Kidney (tissue), 14 donors: ENCODE results near the gene TRDMT1. TPM values are rescaled to one million over a fixed set of nuclear protein-coding genes. Genes with fewer than 3 reads are reported as not detected.

Experiments used
- DNase-seq, 5 donors: peaks; one replicate each; pipeline ENCODE4 v3.0.0-alpha.2; 2013 to 2020
- FAIRE-seq: peaks from 2 replicates; lab custom pipeline; 2012; peaks lifted over from hg19 to GRCh38; lab: Jason Lieb, UNC
- H3K27ac ChIP-seq, 2 donors: one replicate each; pipeline ENCODE4 v1.7.0; 2013; ENCODE audit warnings: low read depth in 2 of 2, low read length in 2 of 2, inconsistent platforms in 1 of 2
- H3K27me3 ChIP-seq: one replicate; pipeline ENCODE4 v1.7.1; 2013; ENCODE audit warnings: low read length, inconsistent platforms; ENCODE audit not compliant: control insufficient read depth, insufficient read depth
- H3K36me3 ChIP-seq, 3 donors: one replicate each; pipeline versions ENCODE4 v1.7.0 to v1.7.1; 2013; ENCODE audit warnings: low read length in 3 of 3, control low read depth in 1 of 3, inconsistent platforms in 1 of 3; ENCODE audit not compliant: insufficient read depth in 3 of 3, control insufficient read depth in 2 of 3
- H3K4me1 ChIP-seq, 3 donors: one replicate each; pipeline versions ENCODE4 v1.7.0 to v1.7.1; 2013; ENCODE audit warnings: low read length in 3 of 3, inconsistent platforms in 1 of 3, low read depth in 1 of 3; ENCODE audit not compliant: control insufficient read depth in 2 of 3, insufficient read depth in 2 of 3
- H3K4me3 ChIP-seq, 3 donors: one replicate each; pipeline versions ENCODE4 v1.7.0 to v1.8.1; 2013; ENCODE audit warnings: low read length in 3 of 3, control low read depth in 1 of 3, inconsistent platforms in 1 of 3
- H3K9ac ChIP-seq, 3 donors: one replicate each; pipeline versions ENCODE4 v1.7.0 to v1.7.1; 2013; ENCODE audit warnings: low read length in 3 of 3, control low read depth in 1 of 3, inconsistent platforms in 1 of 3
- H3K9me3 ChIP-seq, 3 donors: one replicate each; pipeline versions ENCODE4 v1.7.0 to v1.7.1; 2013; ENCODE audit warnings: low read length in 3 of 3, control low read depth in 1 of 3, inconsistent platforms in 1 of 3; ENCODE audit not compliant: control insufficient read depth in 2 of 3, insufficient read depth in 1 of 3
- intact Hi-C: fragments of 100-400 bp; cut with DNase I; formaldehyde crosslinking; loops from one replicate; pipeline ENCODE4 v1.11.1; 2022
- polyA plus RNA-seq: library from polyadenylated mRNA; stranded (reverse); fragments of 350-450 nt; fragmentation: Illumina TruSeq; extraction: RNeasy Lipid Tissue Mini Kit (QIAGEN cat#74804); gene quantifications from one replicate; pipeline ENCODE4 v1.2.3, GENCODE V29; 2014; ENCODE audit warnings: low read depth, low replicate concordance; ENCODE audit not compliant: insufficient read depth
- total RNA-seq: library from RNA; stranded (reverse); fragmentation: NEBNext Ultra II Directional; extraction: Animal tissue kit (Norgen Biotek cat#: 25700); gene quantifications from one replicate; pipeline ENCODE4 v1.2.1, GENCODE V29; 2021
- TF ChIP-seq, protein P1 (sequence below): IDR thresholded peaks from 3 replicates; pipeline ENCODE4 v1.5.1; 2012; ENCODE audit warnings: mild to moderate bottlenecking, moderate library complexity, borderline replicate concordance; ENCODE audit not compliant: insufficient read depth; ENCODE audit errors: extremely low read depth
- donor health status: control.
- donor health status: control.
- donor health status: control.
- donor health status: control.
- donor health status: control.
- donor health status: DM: yes; HTN: yes; CAD: no.
- donor health status: Normal renal cell carcinoma (clear cell type).

TRDMT1 gene
- total and polyA plus RNA-seq, 2 donors from 2014 or later = 2.0 to 11.0 TPM

DNA sequence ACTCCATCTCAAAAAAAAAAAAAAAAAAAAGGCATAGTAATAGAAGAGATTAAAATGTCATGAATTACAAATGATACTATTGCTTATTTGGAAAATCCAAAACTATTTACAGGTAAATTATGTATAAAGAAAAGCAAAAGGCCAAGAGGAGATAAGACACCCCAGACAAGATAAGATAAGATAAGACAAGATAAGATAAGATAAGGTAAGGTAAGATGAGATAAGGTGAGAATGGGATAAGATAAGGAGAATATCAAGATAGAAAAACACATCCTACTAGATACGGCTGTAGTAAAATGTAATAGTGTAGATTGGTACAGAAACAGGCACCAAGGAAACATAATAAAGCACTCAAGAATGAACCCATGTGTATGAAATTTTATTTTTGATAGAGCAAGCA lies 47.5 kb upstream of the TRDMT1 start:
- H3K9me3 ChIP-seq = no peaks in the 10 kb centered on the region
- no peak overlapping the region for H3K9ac ChIP-seq
- no peak for FAIRE-seq
- H3K27ac ChIP-seq = no peak overlapping the region
- H3K27me3 ChIP-seq = no peaks in the 10 kb centered on the region
- no peaks in the 10 kb centered on the region for H3K4me1 ChIP-seq
- TF ChIP-seq, protein P1, sequence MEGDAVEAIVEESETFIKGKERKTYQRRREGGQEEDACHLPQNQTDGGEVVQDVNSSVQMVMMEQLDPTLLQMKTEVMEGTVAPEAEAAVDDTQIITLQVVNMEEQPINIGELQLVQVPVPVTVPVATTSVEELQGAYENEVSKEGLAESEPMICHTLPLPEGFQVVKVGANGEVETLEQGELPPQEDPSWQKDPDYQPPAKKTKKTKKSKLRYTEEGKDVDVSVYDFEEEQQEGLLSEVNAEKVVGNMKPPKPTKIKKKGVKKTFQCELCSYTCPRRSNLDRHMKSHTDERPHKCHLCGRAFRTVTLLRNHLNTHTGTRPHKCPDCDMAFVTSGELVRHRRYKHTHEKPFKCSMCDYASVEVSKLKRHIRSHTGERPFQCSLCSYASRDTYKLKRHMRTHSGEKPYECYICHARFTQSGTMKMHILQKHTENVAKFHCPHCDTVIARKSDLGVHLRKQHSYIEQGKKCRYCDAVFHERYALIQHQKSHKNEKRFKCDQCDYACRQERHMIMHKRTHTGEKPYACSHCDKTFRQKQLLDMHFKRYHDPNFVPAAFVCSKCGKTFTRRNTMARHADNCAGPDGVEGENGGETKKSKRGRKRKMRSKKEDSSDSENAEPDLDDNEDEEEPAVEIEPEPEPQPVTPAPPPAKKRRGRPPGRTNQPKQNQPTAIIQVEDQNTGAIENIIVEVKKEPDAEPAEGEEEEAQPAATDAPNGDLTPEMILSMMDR = no peak
- H3K36me3 ChIP-seq = no peaks in the 10 kb centered on the region
- H3K4me3 ChIP-seq = no peak overlapping the region
- intact Hi-C loops = no loop called here
- DNase-seq = no peak

DNA sequence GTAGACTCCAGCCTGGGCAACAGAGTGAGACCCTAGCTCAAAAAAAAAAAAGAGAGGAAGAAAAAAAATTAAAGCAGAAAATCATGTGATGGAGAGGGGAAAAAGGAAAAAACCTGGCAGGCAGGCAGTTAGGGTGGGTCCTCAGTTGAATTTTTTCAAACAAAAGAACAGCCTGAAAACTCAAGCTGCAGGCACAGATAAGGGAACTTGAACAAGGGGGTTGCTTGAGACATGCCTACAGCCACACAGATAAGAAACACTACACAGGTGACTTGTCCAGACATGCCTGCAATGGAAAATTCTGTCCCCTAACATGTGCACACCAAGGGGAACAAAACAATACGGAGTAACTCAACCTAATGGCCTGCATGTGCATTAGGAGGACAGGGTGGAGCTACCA lies 45.7 kb upstream of the TRDMT1 start:
- TF ChIP-seq, protein P1 = no peak
- no peaks in the 10 kb centered on the region for H3K4me1 ChIP-seq
- H3K9me3 ChIP-seq = no peaks in the 10 kb centered on the region
- H3K36me3 ChIP-seq = no peaks in the 10 kb centered on the region
- DNase-seq (no peak), FAIRE-seq (no peak)
- no peaks in the 10 kb centered on the region for H3K27me3 ChIP-seq
- intact Hi-C loops = no loop called here
- no peak overlapping the region for H3K9ac ChIP-seq
- H3K27ac ChIP-seq = no peak overlapping the region
- H3K4me3 ChIP-seq = no peak overlapping the region

DNA sequence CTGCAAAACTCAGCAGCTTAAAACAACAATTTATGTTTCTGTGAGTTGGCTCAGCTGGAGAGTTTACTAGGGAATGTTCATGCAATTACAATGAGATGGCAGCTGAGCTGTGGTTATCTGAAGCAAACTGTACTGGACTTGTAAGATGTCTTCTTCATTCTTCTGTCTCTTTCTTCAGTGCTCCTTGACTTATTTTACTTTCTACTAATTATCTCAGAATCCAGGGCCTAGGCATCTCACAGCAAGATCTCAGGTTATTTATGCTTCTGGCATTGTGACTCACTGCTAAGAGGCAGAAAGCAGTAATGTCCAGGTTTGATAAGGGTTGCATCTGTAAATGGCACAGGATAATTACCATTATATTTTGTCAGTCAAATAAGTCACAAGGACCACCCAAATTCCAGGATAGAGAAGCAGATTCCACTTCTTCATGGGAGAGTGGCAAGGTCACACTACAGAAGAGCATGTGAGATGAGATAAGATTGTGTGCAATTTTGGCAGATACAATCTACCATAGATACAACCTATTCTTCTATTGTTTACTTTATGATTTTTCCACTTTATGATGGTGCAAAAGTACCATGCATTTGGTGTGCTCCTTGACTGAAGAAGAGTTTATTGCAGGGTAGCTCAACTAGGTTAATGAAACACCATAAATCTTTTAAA lies 43.4 kb upstream of the TRDMT1 start:
- FAIRE-seq = no peak

More for the DNA sequence above, 43.4 kb upstream of the TRDMT1 start:
- Histone ChIP-seq H3K36me3 (no peaks in the 10 kb centered on the region), H3K4me3 (no peak overlapping the region), H3K4me1 (no peaks in the 10 kb centered on the region), H3K27me3 (no peaks in the 10 kb centered on the region), H3K27ac (no peak overlapping the region), H3K9ac (no peak overlapping the region), H3K9me3 (no peaks in the 10 kb centered on the region)
- DNase-seq = no peak
- intact Hi-C loops = no loop called here
- TF ChIP-seq, protein P1 = no peak
